GM12872 (cell line): ENCODE measurements around the gene DCAF15.

Experiments used
- TF ChIP-seq, protein P1 (sequence below): IDR thresholded peaks from 3 replicates; pipeline ENCODE4 v1.5.1; 2011; ENCODE audit warnings: low read depth, mild to moderate bottlenecking, low read length, moderate library complexity; ENCODE audit not compliant: insufficient read depth

DCAF15 gene

DNA sequence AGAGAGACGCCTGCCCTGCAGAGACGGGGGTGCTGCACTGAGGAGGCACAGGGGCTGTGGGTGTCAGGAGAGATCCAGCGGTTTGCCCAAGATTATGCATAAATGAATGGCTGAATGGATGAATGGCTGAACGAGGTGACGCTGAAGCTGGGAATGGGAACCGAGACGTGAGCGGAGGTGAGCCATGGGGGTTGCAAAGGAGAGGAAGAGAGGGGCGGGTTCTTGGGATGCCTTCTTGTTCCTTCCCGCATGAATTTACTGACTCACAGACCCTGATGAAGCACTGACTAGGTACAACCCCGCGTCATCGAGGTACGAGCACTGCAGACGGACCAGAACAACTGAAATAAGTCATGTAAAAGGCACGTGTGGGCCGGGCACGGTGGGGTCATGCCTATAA lies 16.7 kb downstream of the DCAF15 start:
- TF ChIP-seq, protein P1, sequence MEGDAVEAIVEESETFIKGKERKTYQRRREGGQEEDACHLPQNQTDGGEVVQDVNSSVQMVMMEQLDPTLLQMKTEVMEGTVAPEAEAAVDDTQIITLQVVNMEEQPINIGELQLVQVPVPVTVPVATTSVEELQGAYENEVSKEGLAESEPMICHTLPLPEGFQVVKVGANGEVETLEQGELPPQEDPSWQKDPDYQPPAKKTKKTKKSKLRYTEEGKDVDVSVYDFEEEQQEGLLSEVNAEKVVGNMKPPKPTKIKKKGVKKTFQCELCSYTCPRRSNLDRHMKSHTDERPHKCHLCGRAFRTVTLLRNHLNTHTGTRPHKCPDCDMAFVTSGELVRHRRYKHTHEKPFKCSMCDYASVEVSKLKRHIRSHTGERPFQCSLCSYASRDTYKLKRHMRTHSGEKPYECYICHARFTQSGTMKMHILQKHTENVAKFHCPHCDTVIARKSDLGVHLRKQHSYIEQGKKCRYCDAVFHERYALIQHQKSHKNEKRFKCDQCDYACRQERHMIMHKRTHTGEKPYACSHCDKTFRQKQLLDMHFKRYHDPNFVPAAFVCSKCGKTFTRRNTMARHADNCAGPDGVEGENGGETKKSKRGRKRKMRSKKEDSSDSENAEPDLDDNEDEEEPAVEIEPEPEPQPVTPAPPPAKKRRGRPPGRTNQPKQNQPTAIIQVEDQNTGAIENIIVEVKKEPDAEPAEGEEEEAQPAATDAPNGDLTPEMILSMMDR, result no peak

DNA sequence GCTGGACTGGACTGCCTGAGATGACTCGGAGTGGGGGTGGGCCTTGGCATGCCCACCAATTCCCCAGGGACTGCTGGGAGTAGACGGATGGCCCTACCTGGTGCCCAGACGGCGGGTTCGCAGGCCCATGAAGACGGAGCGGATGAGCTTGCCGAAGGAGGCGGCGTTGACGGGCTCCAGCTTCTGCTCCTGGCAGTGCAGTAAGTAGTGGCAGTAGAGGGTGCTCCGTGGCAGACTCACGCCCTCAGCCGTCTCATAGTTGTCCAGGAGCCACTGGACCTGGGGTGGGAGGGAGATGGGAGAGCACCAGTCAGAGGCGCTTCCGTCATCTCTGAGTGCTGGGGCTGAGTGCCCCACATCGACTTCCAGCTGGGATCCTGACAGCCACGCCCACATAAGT lies 17.6 kb downstream of the DCAF15 start:
- TF ChIP-seq, protein P1, result no peak

DNA sequence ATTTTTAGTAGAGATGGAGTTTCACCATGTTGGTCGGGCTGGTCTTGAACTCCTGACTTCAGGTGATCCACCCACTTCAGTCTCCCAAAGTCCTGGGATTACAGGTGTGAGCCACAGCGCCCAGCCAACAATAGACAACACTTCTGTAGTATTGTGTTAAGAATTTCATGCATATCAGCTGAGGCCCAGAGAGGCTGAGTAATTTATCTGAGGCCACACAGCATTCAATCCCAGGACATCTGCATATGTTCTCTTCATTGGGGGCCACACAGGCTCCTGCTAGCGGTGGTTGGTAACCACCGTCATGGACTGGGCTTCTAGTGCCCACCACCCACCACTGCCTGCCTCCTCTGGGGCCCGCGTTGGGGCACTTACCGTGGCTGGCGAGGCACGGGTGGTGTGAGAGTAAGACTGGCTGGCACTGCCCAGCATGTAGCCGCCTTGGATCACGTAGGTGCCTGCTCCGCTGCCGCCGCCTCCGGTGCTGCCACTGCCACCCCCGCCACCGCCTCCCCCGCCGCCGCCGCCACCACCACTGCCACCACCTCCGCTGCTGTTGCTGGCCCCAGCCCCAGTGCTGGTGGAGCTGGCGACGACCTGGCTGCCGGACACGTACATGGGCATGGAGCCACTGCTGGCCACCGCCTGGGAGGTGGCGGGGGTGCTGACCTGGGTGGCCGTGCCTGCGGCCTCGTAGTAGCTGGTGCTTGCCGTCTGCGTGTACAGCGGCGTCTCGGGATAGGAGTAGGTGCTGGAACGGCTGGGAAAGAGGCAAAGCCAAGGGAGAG lies 20.3 kb downstream of the DCAF15 start:
- TF ChIP-seq, protein P1, result no peak

DNA sequence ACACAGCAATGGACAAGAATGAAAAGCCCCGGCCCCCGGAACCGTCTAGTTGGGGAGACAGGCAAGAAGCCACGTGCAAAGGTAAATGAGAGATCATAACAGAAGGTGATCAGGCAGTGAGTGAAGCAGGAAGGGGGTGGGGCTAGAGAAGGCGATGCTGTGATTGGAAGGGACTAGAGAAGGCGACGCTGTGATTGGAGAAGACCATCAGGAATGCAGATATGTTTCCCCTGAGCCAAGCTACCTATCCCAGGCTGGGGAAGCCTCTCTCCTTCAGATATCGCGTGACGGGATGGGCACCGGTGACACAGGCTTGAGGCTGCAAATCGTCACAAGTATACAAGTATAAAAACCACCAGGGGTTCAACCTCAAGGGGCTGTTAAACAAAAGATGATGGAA lies 21.8 kb downstream of the DCAF15 start:
- TF ChIP-seq, protein P1, result no peak

DNA sequence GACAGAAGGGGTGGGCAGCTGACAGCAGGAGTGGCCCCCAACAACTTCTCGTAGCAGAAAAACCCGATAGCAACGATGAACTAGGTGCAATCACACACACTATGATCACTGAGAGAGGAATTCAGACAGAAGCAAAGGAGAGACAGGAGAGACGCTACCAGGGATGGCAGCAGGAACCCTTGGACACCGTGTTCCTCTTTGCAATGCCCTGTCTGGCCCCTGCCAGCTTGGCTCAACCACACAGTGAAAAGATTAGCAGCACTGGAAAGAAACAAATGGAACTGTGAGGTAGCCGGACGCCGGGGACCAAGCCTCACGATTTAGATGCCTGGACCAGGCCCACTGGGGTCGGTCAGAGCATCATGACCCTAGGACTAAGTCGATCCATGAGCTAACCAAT lies 23.6 kb downstream of the DCAF15 start:
- TF ChIP-seq, protein P1, result no peak

DNA sequence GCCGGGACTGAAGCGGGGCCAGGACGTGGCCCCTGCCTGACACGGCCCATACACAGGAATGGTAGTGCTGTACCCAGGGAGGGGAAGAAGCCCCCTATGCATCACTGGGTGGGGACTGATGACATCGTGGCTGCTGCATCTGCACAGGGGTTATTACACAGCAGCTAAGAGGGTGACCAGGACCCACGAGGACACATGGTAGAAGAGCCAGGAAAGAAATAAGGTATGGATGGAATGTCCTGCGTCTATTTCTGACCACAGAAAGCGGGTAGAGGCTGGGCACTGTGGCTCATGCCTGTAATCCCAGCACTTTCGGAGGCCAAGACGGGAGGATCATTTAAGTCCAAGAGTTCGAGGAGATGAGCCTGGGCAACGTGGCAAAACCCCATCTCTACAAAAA lies 24.1 kb downstream of the DCAF15 start:
- TF ChIP-seq, protein P1, result no peak

DNA sequence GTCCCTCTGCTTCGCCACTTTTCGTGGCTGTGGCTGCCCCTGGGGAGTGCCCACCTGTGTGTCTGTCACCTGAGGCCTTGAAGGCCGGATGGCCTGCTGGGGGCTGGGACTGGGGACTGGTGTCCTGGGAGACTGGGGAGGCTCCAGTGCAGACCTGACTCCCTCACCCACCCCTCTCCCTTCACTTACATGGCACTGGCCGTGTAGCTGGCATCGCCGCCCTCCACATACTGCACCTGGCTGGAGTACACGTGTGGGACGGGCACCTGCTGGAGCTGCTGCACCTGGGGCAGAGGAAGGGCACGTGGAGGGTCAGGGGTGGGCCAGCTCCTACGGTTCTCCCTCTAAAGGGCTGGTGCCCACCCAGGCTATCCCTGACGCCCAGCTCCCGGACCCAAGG lies 25.5 kb downstream of the DCAF15 start:
- TF ChIP-seq, protein P1, result no peak
